A673 (cell line): Measurements from ENCODE around the gene RNF222. TPM values are rescaled to one million over a fixed set of nuclear protein-coding genes. Genes with fewer than 3 reads are reported as not detected.

Experiments
- BruUV-seq: library from RNA; stranded (reverse); fragments of 400-500 nt; replicated peaks from 2 replicates; lab custom pipeline; 2021; lab: Mats Ljungman, UMichigan
- CTCF ChIA-PET: fragments of 300-600 bp; sonication (Branson Sonifier 250); formaldehyde crosslinking; loops from one replicate; lab custom pipeline; 2022; ENCODE audit warnings: antibody characterized with exemption; lab: Charles Lee
- POLR2A ChIA-PET: fragments of 300-600 bp; sonication (Branson Sonifier 250); formaldehyde crosslinking; loops from one replicate; lab custom pipeline; 2022; ENCODE audit warnings: antibody characterized with exemption; ENCODE audit not compliant: low non-redundant PET; lab: Charles Lee
- DNase-seq: peaks from one replicate; pipeline ENCODE4 v3.0.0-alpha.2; 2015; ENCODE audit warnings: low spot score
- H3K27ac ChIP-seq: fragments of 200-600 bp; sonication (generic); 2 replicates; pipeline ENCODE4 v1.5.1; 2016; ENCODE audit warnings: mixed run types, low read depth, mild to moderate bottlenecking, mixed read lengths, antibody characterized with exemption, low read length; ENCODE audit not compliant: poor library complexity, severe bottlenecking
- H3K27me3 ChIP-seq: fragments of 200-600 bp; sonication (generic); replicated peaks from 2 replicates; pipeline ENCODE4 v1.6.1; 2017; ENCODE audit warnings: mixed run types, low read depth, mild to moderate bottlenecking, mixed read lengths, antibody characterized with exemption, low read length; ENCODE audit not compliant: insufficient read depth, poor library complexity
- H3K36me3 ChIP-seq: fragments of 200-600 bp; sonication (generic); 2 replicates; pipeline ENCODE4 v1.6.1; 2016; ENCODE audit warnings: mixed run types, mild to moderate bottlenecking, mixed read lengths, antibody characterized with exemption, low read length; ENCODE audit not compliant: insufficient read depth, poor library complexity, severe bottlenecking
- H3K4me1 ChIP-seq: fragments of 200-600 bp; sonication (generic); 2 replicates; pipeline ENCODE4 v1.6.1; 2017; ENCODE audit warnings: mixed run types, mild to moderate bottlenecking, mixed read lengths, antibody characterized with exemption, low read length; ENCODE audit not compliant: insufficient read depth, poor library complexity, severe bottlenecking
- H3K4me3 ChIP-seq: fragments of 200-600 bp; sonication (generic); 2 replicates; pipeline ENCODE4 v1.5.1; 2016; ENCODE audit warnings: low read depth, mixed run types, mild to moderate bottlenecking, mixed read lengths, low read length; ENCODE audit not compliant: poor library complexity, severe bottlenecking
- H3K9me3 ChIP-seq: fragments of 200-600 bp; sonication (generic); 2 replicates; pipeline ENCODE4 v1.6.1; 2016; ENCODE audit warnings: mixed run types, low read depth, mild to moderate bottlenecking, mixed read lengths, antibody characterized with exemption, low read length; ENCODE audit not compliant: poor library complexity, severe bottlenecking
- EZH2 ChIP-seq: fragments of 200-600 bp; sonication (generic); IDR thresholded peaks from 2 replicates; pipeline ENCODE4 v1.6.1; 2017; ENCODE audit warnings: borderline replicate concordance, low read depth, mild to moderate bottlenecking, mixed read lengths, antibody characterized with exemption, low read length; ENCODE audit not compliant: poor library complexity, severe bottlenecking
- intact Hi-C: fragments of 100-400 bp; cut with micrococcal nuclease; formaldehyde crosslinking; loops from one replicate; pipeline ENCODE4 v1.10.0; 2022; ENCODE audit not compliant: unreplicated experiment
- total RNA-seq: library from RNA; stranded (reverse); gene quantifications from 2 replicates; pipeline ENCODE4 v1.2.3, GENCODE V29; 2021
- TF ChIP-seq, protein P1 (sequence below): fragments of 300-800, 200-600 bp; sonication (generic); conservative IDR thresholded peaks from 2 replicates; pipeline ENCODE4 v1.5.1; 2017; ENCODE audit warnings: low read depth, mild to moderate bottlenecking, antibody characterized with exemption, low read length, moderate library complexity, mixed read lengths

Gene RNF222
- total RNA-seq, 1 experiment from 2014 or later = not detected

DNA sequence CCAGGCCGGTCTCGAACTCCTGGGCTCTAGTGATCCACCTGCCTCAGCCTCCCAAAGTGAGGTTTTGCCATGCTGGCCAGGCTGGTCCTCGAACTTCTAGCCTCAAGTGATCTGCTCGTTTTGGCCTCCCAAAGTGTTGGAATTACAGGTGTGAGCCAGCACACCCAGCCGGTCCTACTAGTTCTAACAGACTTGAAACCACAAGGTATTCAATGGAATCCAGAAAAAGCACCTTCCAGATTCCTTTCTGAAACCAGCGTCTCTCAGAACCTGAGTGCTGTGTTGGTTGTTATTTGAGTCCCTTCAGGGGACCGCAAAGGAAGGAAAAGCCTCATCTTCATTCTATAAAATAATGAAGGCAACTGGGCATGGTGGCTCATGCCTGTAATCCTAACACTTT is 25.2 kb downstream of the RNF222 start:
- H3K27me3 ChIP-seq = no peaks in the 10 kb centered on the region
- POLR2A ChIA-PET = no interaction called here
- no peak overlapping the region for H3K4me3 ChIP-seq
- DNase-seq = no peak
- BruUV-seq = no TSS peak
- TF ChIP-seq, protein P1, sequence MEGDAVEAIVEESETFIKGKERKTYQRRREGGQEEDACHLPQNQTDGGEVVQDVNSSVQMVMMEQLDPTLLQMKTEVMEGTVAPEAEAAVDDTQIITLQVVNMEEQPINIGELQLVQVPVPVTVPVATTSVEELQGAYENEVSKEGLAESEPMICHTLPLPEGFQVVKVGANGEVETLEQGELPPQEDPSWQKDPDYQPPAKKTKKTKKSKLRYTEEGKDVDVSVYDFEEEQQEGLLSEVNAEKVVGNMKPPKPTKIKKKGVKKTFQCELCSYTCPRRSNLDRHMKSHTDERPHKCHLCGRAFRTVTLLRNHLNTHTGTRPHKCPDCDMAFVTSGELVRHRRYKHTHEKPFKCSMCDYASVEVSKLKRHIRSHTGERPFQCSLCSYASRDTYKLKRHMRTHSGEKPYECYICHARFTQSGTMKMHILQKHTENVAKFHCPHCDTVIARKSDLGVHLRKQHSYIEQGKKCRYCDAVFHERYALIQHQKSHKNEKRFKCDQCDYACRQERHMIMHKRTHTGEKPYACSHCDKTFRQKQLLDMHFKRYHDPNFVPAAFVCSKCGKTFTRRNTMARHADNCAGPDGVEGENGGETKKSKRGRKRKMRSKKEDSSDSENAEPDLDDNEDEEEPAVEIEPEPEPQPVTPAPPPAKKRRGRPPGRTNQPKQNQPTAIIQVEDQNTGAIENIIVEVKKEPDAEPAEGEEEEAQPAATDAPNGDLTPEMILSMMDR = no peak
- TF ChIP-seq EZH2 = no peak
- no peaks in the 10 kb centered on the region for H3K9me3 ChIP-seq
- no peak overlapping the region for H3K27ac ChIP-seq
- intact Hi-C loops = no loop called here
- CTCF ChIA-PET = no interaction called here
- H3K4me1 ChIP-seq = peaks cover 19% of the 10 kb centered on the region
- peaks cover 38% of the 10 kb centered on the region for H3K36me3 ChIP-seq

DNA sequence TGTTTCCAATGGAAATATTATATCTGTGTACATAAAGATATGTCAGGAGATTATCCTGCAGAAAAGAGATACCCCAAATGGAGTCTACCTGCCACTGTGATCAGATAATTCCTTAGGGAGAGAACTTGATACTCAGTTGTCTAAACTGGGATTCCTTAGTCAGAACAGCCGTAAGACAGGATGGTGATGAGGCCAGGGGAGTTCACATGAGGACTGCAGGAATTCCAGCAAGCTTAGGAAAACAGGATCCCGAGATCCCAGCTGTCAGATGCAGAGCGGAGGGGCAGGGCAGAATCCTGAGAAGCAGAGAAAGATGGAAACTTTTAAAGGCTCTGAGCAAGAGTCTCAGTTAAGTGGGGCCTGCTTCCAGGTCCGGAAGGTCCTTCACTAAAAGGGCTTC is 25.8 kb downstream of the RNF222 start:
- ChIA-PET CTCF (no interaction called here), POLR2A (no interaction called here)
- intact Hi-C loops = no loop called here
- no TSS peak for BruUV-seq
- no peaks in the 10 kb centered on the region for H3K9me3 ChIP-seq
- no peaks in the 10 kb centered on the region for H3K27me3 ChIP-seq
- TF ChIP-seq EZH2 = no peak
- TF ChIP-seq, protein P1 = no peak
- H3K4me3 ChIP-seq = no peak overlapping the region
- no peak for DNase-seq
- no peak overlapping the region for H3K27ac ChIP-seq
- peaks cover 32% of the 10 kb centered on the region for H3K36me3 ChIP-seq
- peaks cover 14% of the 10 kb centered on the region for H3K4me1 ChIP-seq

DNA sequence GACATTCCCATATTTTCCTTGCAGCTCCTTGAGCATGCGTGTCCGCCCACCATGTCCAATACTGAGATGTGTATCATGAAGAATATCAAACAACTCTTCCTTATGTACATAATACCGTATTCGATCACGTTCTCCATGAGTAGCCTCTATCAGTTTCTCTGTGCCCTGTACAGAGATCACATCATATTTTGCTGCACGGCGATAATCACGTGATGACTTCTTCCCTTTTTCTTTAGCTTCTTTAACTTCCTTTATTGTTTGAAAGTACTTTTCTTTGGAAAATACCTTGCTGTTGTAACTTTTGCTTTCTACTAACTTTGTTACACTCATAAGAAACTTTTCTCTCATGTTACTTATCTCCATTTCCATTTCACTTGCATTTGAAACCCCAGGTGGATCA is 27.7 kb downstream of the RNF222 start:
- no peak for DNase-seq
- no peak overlapping the region for H3K27ac ChIP-seq
- no peaks in the 10 kb centered on the region for H3K4me1 ChIP-seq
- ChIA-PET CTCF (no interaction called here), POLR2A (no interaction called here)
- intact Hi-C loops = no loop called here
- BruUV-seq = no TSS peak
- H3K4me3 ChIP-seq = no peak overlapping the region
- H3K9me3 ChIP-seq = no peaks in the 10 kb centered on the region
- TF ChIP-seq EZH2 = no peak
- TF ChIP-seq, protein P1 = no peak
- H3K36me3 ChIP-seq = peaks cover 30% of the 10 kb centered on the region
- no peaks in the 10 kb centered on the region for H3K27me3 ChIP-seq
